HG02588 (cell line): ENCODE results near the gene FSTL5.
"Not testable (repeated sequence)": the region's sequence is repeated elsewhere in the genome, so short reads cannot be mapped to it uniquely, and the experiment has no call there.

Source experiments
- ATAC-seq: cut with Tn5 transposase; IDR thresholded peaks from one replicate; pipeline ENCODE4 v1.9.1; 2021; ENCODE audit warnings: mild to moderate bottlenecking, moderate library complexity; ENCODE audit not compliant: unreplicated experiment

The FSTL5 gene

DNA sequence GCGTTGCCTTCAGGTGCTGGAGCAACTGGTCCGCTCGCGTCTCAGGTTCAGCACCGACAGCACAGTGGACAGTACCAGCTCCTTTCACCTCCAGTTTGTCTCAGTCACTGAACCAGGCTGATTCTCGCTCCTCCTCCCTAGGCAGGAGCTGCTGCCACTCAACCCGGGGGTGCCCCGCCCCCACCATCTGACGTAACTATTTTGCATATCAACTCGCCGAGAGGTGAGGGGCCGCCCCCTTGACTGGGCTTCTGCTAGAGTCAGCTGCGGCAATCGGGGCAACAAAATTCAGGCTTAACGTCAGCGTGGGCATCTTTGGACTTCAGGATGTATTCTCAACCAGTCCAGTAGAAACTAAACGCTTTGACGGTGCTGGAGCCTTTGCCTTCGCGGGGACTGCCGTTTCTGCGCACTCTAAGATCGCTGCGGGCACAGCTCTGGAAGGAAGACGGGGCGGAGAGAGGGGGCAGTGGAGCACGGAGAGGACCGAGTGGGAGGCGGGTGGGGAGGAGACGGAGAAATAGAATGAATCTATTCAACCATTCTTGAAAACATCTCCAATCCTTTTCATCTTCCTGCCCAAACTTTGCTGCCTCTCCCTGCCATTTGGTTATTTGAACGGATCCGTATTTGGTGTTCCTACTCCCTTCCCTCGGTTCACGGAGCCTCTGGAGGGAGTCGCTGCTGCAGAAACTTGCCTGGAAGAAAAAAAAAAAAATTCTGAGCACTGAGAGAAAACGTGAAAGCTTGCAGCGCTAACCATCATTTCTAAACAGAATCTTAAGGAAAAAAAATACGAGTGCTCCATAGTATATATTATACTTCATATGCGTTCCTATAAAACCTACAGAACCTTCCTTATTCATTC is at the start of gene FSTL5:
FSTL5 (minus strand) TSS at position 109 of the 868 bp plus-strand sequence. CDS start 52,604 bp downstream, outside the sequence.
- ATAC-seq, result peak; percentile 93

DNA sequence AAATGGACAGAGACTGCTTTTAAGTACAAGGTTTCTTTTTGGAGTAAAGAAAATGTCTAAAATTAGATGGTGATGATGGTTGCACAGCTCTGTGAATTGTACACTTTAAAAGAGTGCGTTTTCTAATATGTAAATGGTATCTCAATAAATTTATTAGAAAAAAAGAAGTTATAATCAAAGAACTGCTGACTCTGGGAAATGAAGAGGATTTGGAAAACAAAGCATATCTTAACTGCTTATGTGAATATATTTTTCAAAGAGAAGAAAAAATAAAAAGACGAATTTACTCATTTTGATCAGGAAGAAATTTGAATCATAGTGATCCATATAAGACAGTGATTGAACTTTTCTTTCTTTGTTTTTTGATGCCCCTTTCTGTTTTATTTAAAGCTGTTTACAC is 45.9 kb upstream of the FSTL5 start:
- no peak for ATAC-seq

DNA sequence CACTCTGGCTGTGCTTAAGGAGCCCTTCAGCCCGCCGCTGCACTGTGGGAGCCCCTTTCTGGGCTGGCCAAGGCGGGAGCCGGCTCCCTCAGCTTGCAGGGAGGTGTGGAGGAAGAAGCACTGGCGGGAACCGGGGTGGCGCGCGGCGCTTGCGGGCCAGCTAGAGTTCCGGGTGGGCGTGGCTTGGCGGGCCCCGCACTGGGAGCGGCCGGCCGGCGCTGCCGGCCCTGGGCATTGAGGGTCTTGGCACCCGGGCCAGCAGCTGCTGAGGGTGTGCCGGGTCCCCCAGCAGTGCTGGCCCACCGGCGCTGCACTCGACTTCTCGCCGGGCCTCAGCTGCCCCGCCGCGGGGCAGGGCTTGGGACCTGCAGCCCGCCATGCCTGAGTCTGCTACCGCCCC is 39.7 kb upstream of the FSTL5 start:
- not testable (repeated sequence) for ATAC-seq

GRCh38 chr4:162201673-162202072 is 37.9 kb upstream of the FSTL5 start:
- no peak for ATAC-seq

GRCh38 chr4:162170509-162170908 is 6.7 kb upstream of the FSTL5 start:
- no peak for ATAC-seq

GRCh38 chr4:162164906-162165510 is 1.2 kb upstream of the FSTL5 start:
- no peak for ATAC-seq

GRCh38 chr4:162162672-162163071 is 1.1 kb downstream of the FSTL5 start:
- no peak for ATAC-seq

GRCh38 chr4:162157241-162157640 is 6.6 kb downstream of the FSTL5 start:
- no peak for ATAC-seq

DNA sequence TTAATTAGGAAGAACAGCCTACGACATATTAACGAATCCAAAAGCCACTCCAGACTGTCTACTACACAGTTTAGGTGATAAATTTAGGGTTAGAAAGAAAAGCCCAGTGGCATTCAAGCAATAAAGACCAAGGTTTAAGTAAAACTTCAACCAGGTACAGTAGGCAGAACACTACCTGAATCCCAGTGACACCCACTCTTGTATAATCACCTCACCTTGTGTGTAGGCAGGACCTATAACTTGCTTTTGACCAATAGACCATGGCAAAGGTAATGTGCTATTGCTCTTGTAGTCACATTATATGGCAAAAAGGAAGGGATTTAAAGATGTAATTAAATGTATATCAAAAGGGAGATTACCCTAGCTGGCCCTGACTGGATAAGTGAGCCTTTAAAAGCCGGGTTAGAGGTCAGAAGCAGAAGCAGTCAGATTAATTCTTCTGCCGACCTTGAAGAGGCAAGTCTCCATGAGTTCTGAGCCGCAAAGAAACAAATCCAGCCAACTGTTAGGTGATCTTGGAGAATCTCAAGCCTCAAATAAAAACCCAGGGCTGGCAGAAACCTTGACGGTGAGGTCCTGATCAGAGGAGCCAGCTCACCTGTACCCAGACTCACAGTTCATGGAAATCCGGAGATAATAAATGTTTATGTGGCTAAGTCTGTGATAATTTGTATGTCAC is 8.8 kb downstream of the FSTL5 start:
- no peak for ATAC-seq

- ATAC-seq, result no peak
Observed at GRCh38 chr4:162151850-162152249, 11.9 kb downstream of the FSTL5 start.

DNA sequence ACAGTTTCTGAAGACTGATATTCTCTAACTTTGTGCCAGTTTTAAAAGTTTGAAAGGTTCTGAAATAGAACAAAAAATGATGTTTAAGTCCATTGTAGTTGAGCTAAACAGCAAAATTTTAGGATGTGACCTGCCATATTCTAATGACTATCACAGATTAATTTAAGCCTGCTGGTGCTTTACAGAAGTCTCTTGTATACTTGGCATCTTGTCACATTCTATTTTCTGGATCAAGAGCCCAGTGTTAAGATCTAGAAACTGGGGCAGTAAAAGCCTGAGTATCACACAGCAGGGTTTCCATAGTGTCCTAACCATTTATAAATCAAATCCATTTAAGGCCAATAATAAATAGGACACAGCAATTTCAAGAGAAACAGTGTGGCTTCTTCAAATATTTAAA is 12.4 kb downstream of the FSTL5 start:
- no peak for ATAC-seq

- ATAC-seq, result no peak
Observed at GRCh38 chr4:162149644-162150043, 14.2 kb downstream of the FSTL5 start.

DNA sequence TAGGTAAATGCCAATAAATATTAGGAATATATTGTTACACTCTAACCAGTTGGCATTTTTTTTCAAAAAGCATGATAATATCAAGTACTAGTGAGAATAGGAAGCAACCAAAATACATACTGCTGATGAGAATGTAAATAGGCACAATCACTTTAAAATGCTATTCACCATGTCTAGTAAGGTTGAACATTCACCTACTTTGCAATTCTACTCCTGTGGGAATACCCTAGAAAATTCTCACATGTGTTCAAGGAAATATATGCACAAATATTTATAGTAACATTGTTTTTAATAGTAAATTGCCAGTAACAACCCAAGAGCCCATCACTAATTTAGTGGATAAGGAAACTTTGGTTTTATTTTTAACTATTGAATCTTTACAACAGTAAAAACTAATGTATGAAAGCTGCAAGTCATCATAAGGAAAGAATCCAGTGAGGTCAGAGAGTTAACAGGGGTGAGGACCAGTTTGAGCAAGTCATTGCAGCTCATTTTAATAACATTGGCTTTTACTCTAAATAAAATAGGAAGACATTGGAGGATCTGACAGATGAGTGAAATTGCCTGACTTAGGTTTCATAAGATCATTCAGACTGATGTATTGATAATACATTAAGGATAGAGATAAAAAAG is 23.6 kb downstream of the FSTL5 start:
- no peak for ATAC-seq

DNA sequence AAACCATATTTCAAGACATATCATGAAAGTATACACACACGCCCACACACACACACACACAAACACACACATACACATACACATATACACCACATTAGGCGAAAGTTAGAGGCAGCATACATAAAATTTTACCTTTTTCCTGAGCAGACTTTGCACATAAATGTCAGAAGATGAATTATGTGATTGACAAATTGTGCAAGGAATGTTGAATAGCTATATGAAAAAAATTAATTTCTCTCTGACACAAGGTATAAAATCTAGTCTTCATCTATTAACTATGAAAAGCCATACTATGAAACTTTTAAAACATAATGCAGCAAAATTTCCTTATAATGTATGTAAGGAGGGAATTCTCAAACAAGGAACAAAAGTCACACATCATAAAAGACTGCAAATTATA is 24.4 kb downstream of the FSTL5 start:
- no peak for ATAC-seq

GRCh38 chr4:162131256-162131655 is 32.5 kb downstream of the FSTL5 start:
- no peak for ATAC-seq

DNA sequence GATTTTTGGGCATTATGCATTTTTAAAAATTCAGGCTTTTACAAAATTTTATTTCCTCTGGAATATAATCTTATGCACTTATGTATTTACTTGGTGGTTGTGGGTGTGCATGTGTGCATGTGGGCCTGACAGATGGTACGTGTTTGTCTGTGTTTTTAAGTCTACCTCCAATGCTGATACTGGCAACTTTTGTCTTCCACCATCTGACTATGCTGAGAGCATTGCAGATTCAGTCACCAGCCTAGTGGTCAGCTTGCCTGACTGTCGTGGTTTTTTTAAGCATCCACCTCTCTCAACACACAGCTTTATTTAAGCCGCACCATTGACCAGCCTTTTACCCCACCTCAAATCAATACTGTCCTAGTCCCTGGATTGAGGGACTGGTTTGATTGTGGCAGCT is 37.1 kb downstream of the FSTL5 start:
- ATAC-seq, result no peak

GRCh38 chr4:162117051-162117450 is 46.7 kb downstream of the FSTL5 start:
- no peak for ATAC-seq

- ATAC-seq, result no peak
Observed at GRCh38 chr4:162116095-162116779, 47.6 kb downstream of the FSTL5 start.

- ATAC-seq, result no peak
Observed at GRCh38 chr4:162115333-162115732, 48.5 kb downstream of the FSTL5 start.

- ATAC-seq, result no peak
Observed at GRCh38 chr4:162111078-162111477, 52.7 kb downstream of the FSTL5 start.
